Stimulated activated naive CD4-positive, alpha-beta T cell (primary cell): Measurements from ENCODE around the gene MZT2A.
"Not testable (repeated sequence)": the region's sequence is repeated elsewhere in the genome, so short reads cannot be mapped to it uniquely, and the experiment has no call there.

Source experiments
- DNase-seq, 6 experiments: peaks; one replicate each; lab custom pipeline; 2025; lab: John Stamatoyannopoulos, UW

The MZT2A gene

DNA sequence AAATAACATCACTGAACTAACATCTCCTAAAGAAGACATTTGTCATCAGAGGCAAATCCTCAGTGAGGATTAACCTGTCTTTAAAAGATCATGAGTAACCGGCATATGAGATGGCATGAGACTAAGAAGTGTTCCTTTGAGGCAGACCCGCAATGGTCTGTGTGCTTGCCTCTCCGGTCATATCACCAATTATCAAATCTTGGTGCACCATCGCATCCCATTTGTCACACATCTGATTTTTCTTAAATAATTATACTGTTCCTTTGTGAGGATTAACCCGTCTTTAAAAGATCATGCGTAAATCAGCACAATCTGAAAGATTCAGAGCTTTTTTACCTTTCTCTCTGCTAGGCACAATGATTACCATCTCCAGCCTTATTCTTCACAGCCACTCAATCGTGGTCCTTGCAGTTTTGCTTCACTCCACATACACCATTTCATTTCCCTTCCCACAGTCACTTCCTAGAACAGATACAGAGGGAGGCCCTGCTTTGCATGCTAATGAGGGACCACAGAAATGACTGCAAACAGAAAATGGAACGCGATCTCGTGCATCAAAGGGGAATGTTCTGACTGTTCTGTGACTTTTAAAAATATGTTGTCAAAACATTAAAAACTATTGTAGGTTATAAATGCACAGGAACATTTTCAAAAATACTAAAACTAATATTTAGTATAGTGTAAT, 40.8 kb downstream of the MZT2A start:
- not testable (repeated sequence) for DNase-seq

DNA sequence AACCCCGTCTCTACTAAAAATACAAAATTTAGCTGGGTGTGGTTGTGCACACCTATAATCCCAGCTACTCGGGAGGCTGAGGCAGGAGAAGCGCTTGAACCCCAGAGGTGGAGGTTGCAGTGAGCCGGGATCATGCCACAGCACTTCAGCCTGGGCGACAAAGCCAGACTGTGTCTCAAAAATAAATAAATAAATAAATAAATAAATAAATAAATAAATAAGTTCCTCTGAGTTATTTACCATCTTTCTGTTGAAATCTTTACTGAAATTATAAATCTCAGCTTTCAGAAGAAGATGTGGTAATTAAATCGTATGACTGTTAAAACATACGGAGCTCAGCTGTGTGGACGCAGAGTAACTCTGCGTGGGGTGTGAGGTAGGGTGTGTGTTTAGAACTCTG, 44.2 kb downstream of the MZT2A start:
- not testable (repeated sequence) for DNase-seq

DNA sequence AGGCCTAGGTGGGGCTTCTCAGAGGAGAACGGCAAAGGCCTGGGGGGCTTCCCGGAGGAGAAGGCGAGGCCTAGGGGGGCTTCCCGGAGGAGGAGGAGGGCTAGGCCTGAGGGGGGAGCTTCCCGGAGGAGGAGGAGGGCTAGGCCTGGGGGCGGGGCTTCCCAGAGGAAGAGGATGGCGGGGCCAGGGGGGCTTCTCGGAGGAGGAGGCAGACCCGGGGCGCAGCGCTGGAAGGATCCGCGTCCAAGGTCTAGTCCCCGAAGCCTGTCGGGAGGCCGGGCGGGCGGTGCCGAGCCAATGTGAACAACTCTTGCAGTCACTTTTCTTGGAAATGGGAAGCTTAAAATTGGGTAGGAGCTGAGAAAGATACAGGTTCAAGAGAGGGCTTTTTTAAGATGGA, 46.3 kb downstream of the MZT2A start:
- no peak for DNase-seq

DNA sequence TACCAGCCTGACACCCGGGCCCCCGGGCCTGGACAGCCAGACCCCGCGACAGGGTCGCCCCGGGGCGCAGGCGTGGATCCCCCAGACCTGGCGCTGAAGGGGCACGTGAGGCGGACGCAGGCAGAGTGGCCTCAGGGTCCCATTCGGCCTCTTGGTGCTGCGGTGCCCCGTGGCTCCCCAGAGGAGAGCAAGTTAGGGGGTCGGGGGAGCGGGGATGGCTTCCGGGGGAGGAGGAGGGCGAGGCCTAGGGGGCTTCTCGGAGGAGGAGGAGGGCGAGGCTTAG, 46.7 kb downstream of the MZT2A start:
- not testable (repeated sequence) for DNase-seq

DNA sequence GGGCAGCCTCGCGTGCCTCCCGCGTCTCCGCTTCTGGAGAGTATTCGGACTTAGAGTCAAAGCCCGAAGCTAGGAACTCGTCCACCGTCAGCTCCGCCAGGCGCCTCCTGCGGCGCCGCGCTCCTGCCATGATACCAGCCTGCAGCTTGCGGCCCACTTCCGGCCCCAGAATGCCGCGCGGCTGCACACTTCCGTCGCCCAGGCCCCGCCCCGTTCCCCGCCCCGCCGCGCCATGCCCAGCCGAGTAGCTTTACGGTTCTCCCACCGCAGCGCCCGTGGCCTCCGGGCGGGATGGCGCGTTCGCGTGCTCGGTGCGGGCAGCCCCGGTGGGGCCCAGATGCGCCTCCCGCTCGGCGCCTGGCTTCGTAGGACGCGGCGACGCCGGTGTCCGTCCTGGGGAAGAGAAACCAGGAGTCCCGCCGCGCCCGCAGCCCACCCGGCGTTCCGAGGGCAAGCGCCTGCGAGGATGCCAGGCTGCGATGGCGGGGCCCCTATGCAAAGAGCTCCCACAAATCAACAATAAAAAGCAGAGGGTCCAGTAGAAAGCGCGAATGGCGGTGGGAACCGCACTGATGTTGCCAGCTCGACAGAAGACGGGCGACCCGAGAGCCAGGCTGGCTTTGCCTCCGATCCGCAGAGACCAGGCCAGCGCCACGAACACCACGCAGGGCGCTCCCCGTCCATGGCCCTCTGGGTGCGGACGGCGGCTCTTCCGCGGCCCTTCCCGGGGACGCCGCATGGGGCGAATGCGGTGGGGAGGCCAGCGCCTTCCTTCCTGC, 47.3 kb downstream of the MZT2A start:
- DNase-seq = not testable (repeated sequence)

DNA sequence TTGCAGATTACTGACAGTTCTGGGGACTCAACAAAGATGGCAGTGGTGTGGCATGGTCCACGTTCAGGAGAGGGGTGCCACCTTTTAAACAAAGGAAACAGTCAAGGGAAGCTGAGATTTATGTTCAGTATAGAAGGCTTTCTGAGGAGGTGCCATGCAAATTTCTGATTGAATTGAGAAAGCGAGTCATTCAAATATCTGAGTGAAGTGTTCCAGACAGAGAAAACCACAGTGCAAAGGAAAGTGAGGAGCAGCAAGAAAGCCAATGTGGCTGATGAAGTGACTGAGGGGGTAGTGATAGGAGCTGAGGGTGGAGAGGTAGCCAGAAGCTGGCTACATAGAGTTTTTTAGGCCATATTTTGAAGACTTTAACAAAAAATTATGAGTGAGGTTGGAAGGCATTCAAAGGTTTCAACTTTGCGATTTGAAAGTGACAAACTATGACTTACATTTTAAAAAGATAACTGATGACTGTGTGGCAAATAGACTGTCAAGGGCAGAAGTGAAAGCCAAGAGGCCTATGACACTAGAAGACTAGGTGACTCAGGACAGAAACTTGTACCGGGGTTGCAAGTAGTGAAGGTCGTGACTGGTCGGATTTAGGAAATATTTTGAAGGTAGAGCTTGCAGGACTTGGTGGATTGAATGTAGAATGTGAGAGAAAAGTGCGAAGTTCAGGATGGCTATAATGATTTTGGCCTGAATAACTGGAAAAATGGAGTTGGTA, 51.3 kb downstream of the MZT2A start:
- DNase-seq = not testable (repeated sequence)
